OCI-LY3 (cell line): ENCODE results near the gene KDM4B.

Experiments
- EZH2phosphoT487 ChIP-seq: fragments of 200-600 bp; shearing (Covaris generic); IDR thresholded peaks from 2 replicates; pipeline ENCODE4 v1.6.1; 2018; ENCODE audit warnings: antibody characterized with exemption, mixed run types, low read depth
- TF ChIP-seq, protein P1 (sequence below): fragments of 200-600, 300-600 bp; sonication (generic); IDR thresholded peaks from 2 replicates; pipeline ENCODE4 v1.5.1; 2014; ENCODE audit warnings: antibody characterized with exemption, low read length, low read depth

DNA sequence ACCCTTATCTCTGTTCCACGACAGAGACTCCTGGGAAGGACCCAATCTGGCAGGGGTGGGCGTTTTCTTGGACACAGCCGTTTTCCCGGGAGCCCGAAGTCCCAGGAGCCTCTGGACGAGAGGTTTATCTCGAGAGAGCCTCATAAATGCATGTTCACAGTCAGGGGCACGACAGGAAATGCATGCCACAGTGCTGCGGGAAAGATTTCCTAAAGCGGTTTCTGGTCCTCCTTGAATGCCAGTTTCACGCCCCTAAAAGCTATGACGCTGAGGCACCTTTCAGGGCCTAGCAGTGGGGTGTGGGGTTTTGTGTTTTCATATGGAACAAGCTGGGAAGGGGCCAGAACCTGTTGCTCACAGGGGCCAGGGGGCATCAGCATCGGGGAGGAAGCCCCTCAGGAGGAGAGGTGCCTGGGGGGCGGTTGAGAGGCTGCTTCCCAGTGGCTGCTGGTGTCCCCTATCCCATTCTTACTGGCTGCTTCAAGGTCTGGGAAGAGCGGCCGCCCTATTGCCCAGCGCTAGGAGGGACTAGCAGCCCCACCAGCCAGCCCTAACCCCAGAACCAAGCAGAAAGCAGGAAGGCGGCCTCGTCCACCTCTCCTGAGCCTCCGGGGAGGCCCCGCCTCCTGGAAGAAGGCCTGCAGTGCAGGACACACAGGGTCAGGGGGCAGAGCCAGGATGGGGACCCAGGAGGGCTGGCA, 157.0 kb downstream of the KDM4B start:
- TF ChIP-seq, protein P1, sequence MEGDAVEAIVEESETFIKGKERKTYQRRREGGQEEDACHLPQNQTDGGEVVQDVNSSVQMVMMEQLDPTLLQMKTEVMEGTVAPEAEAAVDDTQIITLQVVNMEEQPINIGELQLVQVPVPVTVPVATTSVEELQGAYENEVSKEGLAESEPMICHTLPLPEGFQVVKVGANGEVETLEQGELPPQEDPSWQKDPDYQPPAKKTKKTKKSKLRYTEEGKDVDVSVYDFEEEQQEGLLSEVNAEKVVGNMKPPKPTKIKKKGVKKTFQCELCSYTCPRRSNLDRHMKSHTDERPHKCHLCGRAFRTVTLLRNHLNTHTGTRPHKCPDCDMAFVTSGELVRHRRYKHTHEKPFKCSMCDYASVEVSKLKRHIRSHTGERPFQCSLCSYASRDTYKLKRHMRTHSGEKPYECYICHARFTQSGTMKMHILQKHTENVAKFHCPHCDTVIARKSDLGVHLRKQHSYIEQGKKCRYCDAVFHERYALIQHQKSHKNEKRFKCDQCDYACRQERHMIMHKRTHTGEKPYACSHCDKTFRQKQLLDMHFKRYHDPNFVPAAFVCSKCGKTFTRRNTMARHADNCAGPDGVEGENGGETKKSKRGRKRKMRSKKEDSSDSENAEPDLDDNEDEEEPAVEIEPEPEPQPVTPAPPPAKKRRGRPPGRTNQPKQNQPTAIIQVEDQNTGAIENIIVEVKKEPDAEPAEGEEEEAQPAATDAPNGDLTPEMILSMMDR = no peak
- TF ChIP-seq EZH2phosphoT487 = no peak
